K562 (cell line): ENCODE measurements around the gene UQCC5. TPM values are rescaled to one million over a fixed set of nuclear protein-coding genes. Genes with fewer than 3 reads are reported as not detected.
A peak's percentile ranks its signal among the peaks of the same experiment; 100 is the strongest.

ENCODE experiments used
- ATAC-seq: fragments of 200-7000 bp; cut with Tn5 transposase; 3 replicates; pipeline ENCODE4 v1.9.1; 2020; ENCODE audit warnings: moderate library complexity
- BruUV-seq: library from RNA; stranded (reverse); fragments of 400-500 nt; replicated peaks from 2 replicates; lab custom pipeline; 2021; lab: Mats Ljungman, UMichigan
- CTCF ChIA-PET: fragments of 300-600 bp; formaldehyde crosslinking; extraction: SDS; loops from one replicate; lab custom pipeline; 2021; ENCODE audit warnings: low intra/inter-chr PET ratio; lab: Yijun Ruan, JAX
- POLR2A ChIA-PET: fragments of 300-600, 350-650 bp; sonication (Branson Sonifier 250); formaldehyde crosslinking; extraction: SDS; loops from one replicate; lab custom pipeline; 2021; ENCODE audit warnings: antibody characterized with exemption, inconsistent platforms; lab: Yijun Ruan, JAX
- DNase-seq, 4 experiments: peaks; one replicate each; pipeline versions ENCODE4 v3.0.0 to v3.0.0-alpha.2; 2011 to 2018; ENCODE audit warnings: low spot score in 3 of 4, mixed read lengths in 3 of 4; ENCODE audit errors: extremely low read depth in 1 of 4
- FAIRE-seq: peaks from 2 replicates; lab custom pipeline; 2011; peaks lifted over from hg19 to GRCh38; lab: Jason Lieb, UNC
- H2AFZ ChIP-seq: 2 replicates; pipeline ENCODE4 v1.6.0; 2011; ENCODE audit warnings: low read depth, low read length, control low read depth, inconsistent platforms
- H3K27ac ChIP-seq: fragments of 200-600 bp; 3 replicates; pipeline ENCODE4 v1.8.0; 2011; ENCODE audit warnings: low read depth, mild to moderate bottlenecking, control low read depth, inconsistent platforms, low read length, moderate library complexity, mixed read lengths; ENCODE audit errors: extremely low read depth
- H3K27me3 ChIP-seq, 2 experiments: fragments of 300-600 bp in 1 of 2; 2 replicates in 1 of 2; 3 replicates in 1 of 2; pipeline versions ENCODE4 v1.6.0 to v1.8.0; 2011; ENCODE audit warnings: inconsistent platforms in 2 of 2, low read length in 2 of 2, mild to moderate bottlenecking in 1 of 2, mixed read lengths in 1 of 2, moderate library complexity in 1 of 2; ENCODE audit not compliant: control insufficient read depth in 2 of 2, insufficient read depth in 2 of 2
- H3K36me3 ChIP-seq: fragments of 300-600 bp; 3 replicates; pipeline ENCODE4 v1.8.0; 2011; ENCODE audit warnings: mild to moderate bottlenecking, low read length, inconsistent platforms; ENCODE audit not compliant: control insufficient read depth, insufficient read depth
- H3K4me1 ChIP-seq, 2 experiments: fragments of 200-600 bp in 1 of 2; replicated peaks in 1 of 2; 2 replicates in 1 of 2; 3 replicates in 1 of 2; pipeline versions ENCODE4 v1.5.1 to v1.8.0; 2011; ENCODE audit warnings: inconsistent platforms in 2 of 2, low read length in 2 of 2, mild to moderate bottlenecking in 1 of 2, mixed read lengths in 1 of 2, moderate library complexity in 1 of 2; ENCODE audit not compliant: control insufficient read depth in 2 of 2, insufficient read depth in 2 of 2
- H3K4me2 ChIP-seq: 2 replicates; pipeline ENCODE4 v1.6.1; 2011; ENCODE audit warnings: low read length, control low read depth, inconsistent platforms, mixed read lengths; ENCODE audit not compliant: insufficient read depth
- H3K4me3 ChIP-seq: fragments of 200-600 bp; sonication (generic), shearing (Covaris generic); 2 replicates; pipeline ENCODE4 v1.5.1; 2016; ENCODE audit warnings: control low read depth, inconsistent platforms
- H3K79me2 ChIP-seq: fragments of 200-600 bp; 3 replicates; pipeline ENCODE4 v1.8.0; 2011; ENCODE audit warnings: low read length, inconsistent platforms; ENCODE audit not compliant: control insufficient read depth, insufficient read depth
- H3K9ac ChIP-seq, 2 experiments: 2 replicates each; pipeline versions ENCODE4 v1.6.0 to v1.6.1; 2011; ENCODE audit warnings: low read depth in 2 of 2, low read length in 2 of 2, control low read depth in 1 of 2, inconsistent platforms in 1 of 2, mild to moderate bottlenecking in 1 of 2, mixed read lengths in 1 of 2; ENCODE audit not compliant: insufficient read depth in 1 of 2
- H3K9me1 ChIP-seq: one replicate; pipeline ENCODE4 v1.6.0; 2011; ENCODE audit warnings: inconsistent platforms, mild to moderate bottlenecking, low read length, moderate library complexity; ENCODE audit not compliant: control insufficient read depth, insufficient read depth
- H3K9me3 ChIP-seq: replicated peaks from 2 replicates; pipeline ENCODE4 v1.5.1; 2011; ENCODE audit warnings: low read depth, low read length, inconsistent platforms; ENCODE audit not compliant: control insufficient read depth, insufficient read depth
- H4K20me1 ChIP-seq: replicated peaks from 2 replicates; pipeline ENCODE4 v1.6.1; 2011; ENCODE audit warnings: low read length, inconsistent platforms, mixed read lengths; ENCODE audit not compliant: control insufficient read depth, insufficient read depth
- ZNF3 ChIP-seq: fragments of 250-450 bp; sonication (Bioruptor Pico); IDR thresholded peaks from 2 replicates; pipeline ENCODE4 v1.5.0; 2021; ENCODE audit warnings: mild to moderate bottlenecking, moderate library complexity
- WGBS: fragments of 100-300 bp; shearing (Covaris generic); methylation state at CpG from one replicate; pipeline ENCODE4 v1.1.6; 2016; ENCODE audit warnings: low coverage, mixed read lengths; ENCODE audit not compliant: insufficient coverage; ENCODE audit errors: missing lambda C conversion rate; 5-methylcytosine and 5-hydroxymethylcytosine counted together
- in situ Hi-C: fragments of 300-500 bp; cut with MboI; formaldehyde crosslinking; loops from 4 replicates; pipeline ENCODE4 v1.15.0; 2018; ENCODE audit warnings: inconsistent platforms, mixed read lengths
- intact Hi-C: fragments of 100-400 bp; cut with micrococcal nuclease; formaldehyde crosslinking; loops from 2 replicates; pipeline ENCODE4 v1.14.2; 2022
- polyA plus RNA-seq, 8 experiments: library from polyadenylated mRNA; depleted of rRNA in 4 of 8; stranded (reverse) in 5 of 8; unstranded in 3 of 8; fragments of >200 nt; fragmentation: Nextera tagmentation in 2 of 8; fragmentation: Illumina TruSeq in 1 of 8; extraction: Ambion mirVana in 2 of 8; extraction: Trizol in 1 of 8; gene quantifications; 2 replicates each; pipeline versions ENCODE4 v1.2.1 to v1.2.3, GENCODE V29; 2011 to 2014; ENCODE audit warnings: inconsistent platforms in 1 of 8, missing spikeins in 1 of 8
- total RNA-seq, 7 experiments: library from RNA; depleted of rRNA in 6 of 7; stranded (reverse); fragments of >200 nt in 6 of 7; fragmentation: Illumina TruSeq in 2 of 7; extraction: Trizol in 2 of 7; gene quantifications; 2 replicates each; pipeline versions ENCODE4 v1.2.1 to v1.2.3, GENCODE V29; 2011 to 2021; ENCODE audit warnings: low replicate concordance in 1 of 7
- TF ChIP-seq, protein P1 (sequence below): sonication (generic); formaldehyde crosslinking; IDR thresholded peaks from 2 replicates; pipeline ENCODE4 v1.8.1; 2023; ENCODE audit warnings: mild to moderate bottlenecking, missing genetic modification reagents

Gene UQCC5
- total and polyA plus RNA-seq, 9 of the 15 experiments (the other 6 are each of a cell fraction or from before 2014, with no cell fraction given) = 10.2 to 55.4 (median 33.8) TPM

DNA sequence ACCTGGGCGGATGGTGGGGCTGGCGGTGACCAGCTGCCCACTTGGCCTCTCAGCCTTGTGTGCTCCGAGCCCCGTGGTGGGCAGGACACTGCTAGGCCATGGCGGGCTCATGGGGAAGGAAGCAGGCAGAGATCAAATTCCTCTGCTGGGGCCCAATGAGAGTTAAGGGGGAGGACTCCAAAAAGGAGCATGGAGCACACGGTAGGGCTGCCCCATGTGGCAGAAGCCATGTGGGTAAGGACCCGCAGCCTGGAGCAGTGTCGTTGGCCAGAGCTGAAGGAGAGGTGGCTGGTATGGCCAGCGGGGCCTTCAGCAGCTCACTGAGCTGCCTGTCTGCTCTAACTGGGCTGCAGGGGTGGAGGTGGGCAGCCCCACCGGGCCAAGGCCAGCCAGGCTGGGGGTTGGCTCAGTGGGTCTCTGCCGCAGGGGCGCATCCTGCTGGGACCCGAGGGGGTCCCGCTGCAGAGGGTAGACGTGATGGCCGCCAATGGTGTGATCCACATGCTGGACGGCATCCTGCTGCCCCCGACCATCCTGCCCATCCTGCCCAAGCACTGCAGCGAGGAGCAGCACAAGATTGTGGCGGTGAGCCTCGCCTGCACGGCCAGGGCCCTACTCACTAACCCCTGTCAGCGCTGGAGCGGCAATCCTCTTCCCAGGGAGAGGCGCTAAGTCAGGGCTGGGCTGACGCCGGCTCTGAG is 30.0 kb upstream of the UQCC5 start:
- H3K4me2 ChIP-seq = no peak overlapping the region
- WGBS = 46% methylated on average over 10 of the region's 27 CpGs
- TF ChIP-seq, protein P1, sequence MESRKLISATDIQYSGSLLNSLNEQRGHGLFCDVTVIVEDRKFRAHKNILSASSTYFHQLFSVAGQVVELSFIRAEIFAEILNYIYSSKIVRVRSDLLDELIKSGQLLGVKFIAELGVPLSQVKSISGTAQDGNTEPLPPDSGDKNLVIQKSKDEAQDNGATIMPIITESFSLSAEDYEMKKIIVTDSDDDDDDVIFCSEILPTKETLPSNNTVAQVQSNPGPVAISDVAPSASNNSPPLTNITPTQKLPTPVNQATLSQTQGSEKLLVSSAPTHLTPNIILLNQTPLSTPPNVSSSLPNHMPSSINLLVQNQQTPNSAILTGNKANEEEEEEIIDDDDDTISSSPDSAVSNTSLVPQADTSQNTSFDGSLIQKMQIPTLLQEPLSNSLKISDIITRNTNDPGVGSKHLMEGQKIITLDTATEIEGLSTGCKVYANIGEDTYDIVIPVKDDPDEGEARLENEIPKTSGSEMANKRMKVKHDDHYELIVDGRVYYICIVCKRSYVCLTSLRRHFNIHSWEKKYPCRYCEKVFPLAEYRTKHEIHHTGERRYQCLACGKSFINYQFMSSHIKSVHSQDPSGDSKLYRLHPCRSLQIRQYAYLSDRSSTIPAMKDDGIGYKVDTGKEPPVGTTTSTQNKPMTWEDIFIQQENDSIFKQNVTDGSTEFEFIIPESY = peak; percentile 21; the same call in 1 of the 2 replicates
- TF ChIP-seq ZNF3 (CRISPR knock-in tag) = no peak
- CTCF ChIA-PET = no interaction called here
- H3K27me3 ChIP-seq = peaks cover 0 to 11% of the 10 kb centered on the region in 2 experiments; a peak in 2 of 5 replicates
- no peak overlapping the region for H3K4me3 ChIP-seq
- no peak for FAIRE-seq
- no TSS peak for BruUV-seq
- intact Hi-C loops (no loop called here), in situ Hi-C loops (no loop called here)
- H3K9ac ChIP-seq = 0 out of 4 replicates have a peak overlapping the region, but pooled peaks of 1 of the 2 experiments have one; percentile 17
- H3K9me1 ChIP-seq = no peaks in the 10 kb centered on the region
- ATAC-seq = 0 out of 3 replicates have a peak, but pooled peaks have one; percentile 11
- no peaks in the 10 kb centered on the region for H4K20me1 ChIP-seq
- no peaks in the 10 kb centered on the region for H3K79me2 ChIP-seq
- H3K36me3 ChIP-seq = no peaks in the 10 kb centered on the region
- H3K27ac ChIP-seq = no peak overlapping the region
- H3K4me1 ChIP-seq = peaks cover 0 to 40% of the 10 kb centered on the region in 2 experiments; a peak in 2 of 5 replicates
- no peak overlapping the region for H2AFZ ChIP-seq
- no peaks in the 10 kb centered on the region for H3K9me3 ChIP-seq
- POLR2A ChIA-PET = interaction anchor here (0.6 kb wide), 1 partner anchor 27 kb away, joined by 5 read pairs; no protein-coding TSS in a partner anchor
- DNase-seq = no peak
